HG03025 (cell line): Measurements from ENCODE around the gene CGGBP1.
A peak's percentile ranks its signal among the peaks of the same experiment; 100 is the strongest.

ENCODE experiments used
- ATAC-seq: cut with Tn5 transposase; IDR thresholded peaks from one replicate; pipeline ENCODE4 v1.9.1; 2021; ENCODE audit warnings: mild to moderate bottlenecking, moderate library complexity; ENCODE audit not compliant: unreplicated experiment, low FRiP score

Gene CGGBP1, protein sequence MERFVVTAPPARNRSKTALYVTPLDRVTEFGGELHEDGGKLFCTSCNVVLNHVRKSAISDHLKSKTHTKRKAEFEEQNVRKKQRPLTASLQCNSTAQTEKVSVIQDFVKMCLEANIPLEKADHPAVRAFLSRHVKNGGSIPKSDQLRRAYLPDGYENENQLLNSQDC

DNA sequence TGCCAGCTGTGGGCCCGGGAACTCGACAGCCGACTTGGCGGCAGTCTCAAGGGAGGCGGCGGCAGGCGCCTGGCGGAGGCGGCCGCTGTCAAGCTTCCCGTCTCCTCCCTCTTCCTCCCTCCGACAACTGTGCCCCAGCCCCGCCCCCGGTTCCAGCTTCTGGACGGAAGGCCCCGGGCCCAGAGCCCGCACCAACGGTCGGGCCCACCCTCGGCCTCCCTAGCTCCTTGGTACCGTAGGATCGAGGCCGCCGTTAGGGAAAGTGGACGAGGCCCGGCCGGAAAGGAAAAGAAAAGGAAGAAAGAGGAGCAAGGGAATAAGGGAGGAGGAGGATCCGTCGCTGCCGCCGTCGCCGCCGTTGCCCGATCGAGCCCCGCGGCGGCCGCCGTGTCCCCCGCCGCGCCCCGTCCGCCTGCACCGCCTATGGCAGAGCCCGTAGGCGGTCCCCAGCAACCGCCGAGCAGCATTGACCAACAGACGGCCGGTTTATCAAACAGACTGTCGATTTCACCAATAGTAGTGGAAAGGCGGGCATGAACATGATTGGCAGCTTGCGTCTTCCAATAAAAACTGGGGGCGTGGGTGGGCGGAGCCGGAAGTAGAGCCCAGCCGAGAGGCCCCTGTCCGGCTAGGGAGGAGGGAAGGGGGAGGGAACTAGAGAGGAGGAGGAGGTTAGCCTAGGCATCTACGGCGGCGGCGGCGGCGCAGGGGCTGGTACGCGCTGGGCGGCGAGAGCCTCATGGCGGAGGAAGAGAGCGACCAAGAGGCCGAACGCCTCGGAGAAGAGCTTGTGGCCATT, at the start of gene CGGBP1, which contains the start of gene ZNF654:
Gene CGGBP1 (minus strand): TSS at position 425 of the 799 bp plus-strand sequence. CDS start 3,029 bp downstream, outside the sequence.
Gene ZNF654 (plus strand): TSS at position 675 of the 799 bp plus-strand sequence. CDS start 65 bp downstream, at position 740.
- peak; percentile 97 for ATAC-seq

DNA sequence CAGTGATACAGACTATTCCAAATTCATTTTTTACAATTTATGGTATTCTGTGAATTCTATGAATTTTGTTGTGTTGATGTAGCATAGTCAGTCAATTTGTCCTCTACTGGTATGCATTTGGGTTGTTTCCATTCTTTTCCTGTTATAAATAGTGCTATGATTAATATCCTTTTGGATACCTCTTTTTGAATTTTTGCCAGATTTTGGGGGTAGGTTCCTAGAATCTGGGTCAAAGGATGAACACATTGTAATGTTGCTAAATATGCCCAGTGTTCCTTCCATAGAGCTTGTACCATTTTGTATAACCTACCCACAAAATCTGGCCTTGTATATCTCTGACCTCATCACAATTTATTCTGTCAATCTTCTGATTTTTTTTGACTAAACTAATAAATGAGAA, 46.5 kb upstream of the CGGBP1 start:
- no peak for ATAC-seq

DNA sequence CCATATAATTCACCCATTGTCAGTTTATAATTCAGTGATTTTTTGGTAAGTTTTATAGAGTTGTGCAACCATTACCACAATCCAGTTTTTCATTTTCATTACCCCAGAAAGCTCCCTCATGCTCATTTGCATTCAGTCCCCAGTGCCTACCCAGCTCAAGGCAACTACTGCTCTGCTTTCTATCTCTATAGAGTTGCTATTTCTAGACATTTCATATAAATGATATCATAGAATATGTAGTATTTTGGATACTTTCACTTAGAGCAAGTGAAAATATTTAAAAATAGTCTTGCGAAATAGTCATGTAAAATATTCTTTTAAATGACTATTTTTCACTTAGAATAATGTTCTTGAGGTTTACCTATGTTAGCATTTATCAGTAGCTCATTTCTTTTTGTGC, 42.3 kb upstream of the CGGBP1 start:
- ATAC-seq, result peak; percentile 72

DNA sequence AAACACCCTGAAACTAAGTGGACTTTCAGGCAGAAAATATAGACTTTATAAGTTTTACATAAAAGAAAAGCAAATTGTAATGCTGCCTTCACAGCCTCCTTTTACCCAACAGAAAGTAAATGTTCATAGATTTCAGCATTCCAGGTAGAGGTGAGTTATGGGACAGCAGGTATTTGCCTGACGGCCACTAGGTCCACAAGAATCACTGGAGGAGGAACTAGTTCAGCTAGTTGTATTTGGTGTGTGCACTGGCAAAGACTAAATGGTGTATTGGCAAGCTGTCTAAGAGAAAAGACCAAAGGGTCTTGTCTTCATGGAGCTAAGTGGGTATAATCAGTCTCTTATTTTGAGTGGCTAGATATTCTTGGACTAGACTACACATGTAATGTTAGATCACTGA, 34.5 kb upstream of the CGGBP1 start:
- ATAC-seq, result no peak

DNA sequence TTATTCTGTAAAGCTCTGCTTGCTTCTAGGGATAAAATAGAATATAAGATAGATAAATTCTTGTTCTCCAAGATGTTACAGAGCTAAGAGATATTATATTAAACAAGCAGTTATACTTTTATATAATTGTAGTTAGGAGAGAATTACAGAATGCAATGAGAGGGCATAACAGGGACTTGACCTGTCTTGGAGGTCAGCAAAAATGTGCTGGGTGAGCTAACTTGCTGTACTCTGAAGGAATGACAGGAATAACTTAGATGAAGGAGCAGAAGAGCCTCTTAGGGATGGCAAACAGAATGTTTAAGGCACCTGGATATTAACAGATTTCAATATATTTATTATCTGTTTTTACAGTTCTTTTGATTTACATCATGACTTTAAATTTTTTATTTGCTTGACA, 33.5 kb upstream of the CGGBP1 start:
- no peak for ATAC-seq

DNA sequence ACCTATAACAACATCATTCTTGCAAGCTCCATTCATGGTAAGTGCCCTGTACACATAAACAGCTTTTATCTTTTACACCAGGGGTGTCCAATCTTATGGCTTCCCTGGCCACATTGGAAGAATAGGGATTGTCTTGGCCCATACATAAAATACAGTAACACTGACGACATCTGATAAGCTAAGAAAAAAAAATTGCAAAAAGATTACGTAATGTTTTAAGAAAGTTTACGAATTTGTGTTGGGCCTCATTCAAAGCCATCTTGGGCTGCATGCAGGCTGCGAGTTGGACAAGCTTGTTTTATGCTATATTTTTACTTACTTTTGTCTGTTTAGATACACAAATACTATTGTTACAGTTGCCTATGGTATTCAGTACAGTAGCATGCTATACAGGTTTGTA, 31.9 kb upstream of the CGGBP1 start:
- ATAC-seq, result no peak

DNA sequence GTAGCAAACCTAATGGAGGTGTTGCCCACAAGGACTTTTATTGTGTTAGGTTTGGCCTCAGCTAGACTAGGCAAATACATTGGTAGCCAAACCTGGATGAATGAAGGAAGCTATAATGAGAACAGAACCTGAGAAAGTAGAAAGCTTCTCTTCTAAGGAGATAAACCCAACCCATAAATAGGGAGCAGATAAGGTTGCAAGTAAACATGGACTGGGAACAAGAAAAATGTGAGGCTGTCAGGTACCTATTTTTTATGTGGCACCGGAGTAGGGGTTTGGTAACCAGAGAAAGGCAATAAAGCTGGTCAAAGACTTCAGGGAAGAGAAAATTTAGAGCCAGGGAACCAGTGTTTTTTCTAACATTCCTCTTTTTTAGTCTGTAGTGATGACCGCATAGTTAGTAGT, 25.3 kb upstream of the CGGBP1 start:
- ATAC-seq, result no peak

DNA sequence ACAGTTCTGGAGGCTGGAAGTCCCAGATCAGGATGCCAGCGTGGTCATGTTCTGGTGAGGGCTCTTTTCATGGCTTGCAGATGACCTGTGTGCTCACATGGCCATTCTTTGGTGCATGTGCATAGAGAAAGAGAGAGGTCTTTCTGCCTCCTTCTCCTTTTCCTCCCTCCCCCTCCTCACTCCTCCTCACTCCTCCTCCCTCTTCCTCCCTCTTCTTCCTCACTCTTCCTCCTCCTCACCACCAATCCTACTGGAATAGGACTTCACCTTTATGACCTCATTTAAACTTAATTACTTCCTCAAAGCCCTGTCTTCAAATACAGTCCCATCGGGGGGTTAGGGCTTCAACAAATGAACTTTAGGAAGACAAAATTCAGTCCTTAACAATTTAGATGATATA, 24.0 kb upstream of the CGGBP1 start:
- ATAC-seq, result no peak

DNA sequence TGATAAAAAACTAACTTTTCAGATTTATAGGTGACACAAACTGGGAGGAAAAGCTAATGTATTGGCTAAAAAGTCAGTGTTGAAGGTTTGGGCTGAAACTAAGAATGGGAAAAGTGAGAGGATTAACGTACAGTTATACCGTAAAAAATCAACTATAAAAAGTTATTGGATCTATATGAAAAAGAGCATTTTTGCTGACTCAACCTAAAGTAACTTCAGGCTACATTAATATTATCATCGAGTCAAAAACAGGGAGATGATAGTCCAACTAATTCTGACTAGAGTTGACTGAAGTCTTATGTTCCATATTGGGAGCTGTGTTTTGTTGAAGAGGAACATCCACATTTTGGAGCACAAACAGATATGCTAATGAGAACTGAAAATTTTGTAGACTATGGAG, 20.1 kb upstream of the CGGBP1 start:
- no peak for ATAC-seq

DNA sequence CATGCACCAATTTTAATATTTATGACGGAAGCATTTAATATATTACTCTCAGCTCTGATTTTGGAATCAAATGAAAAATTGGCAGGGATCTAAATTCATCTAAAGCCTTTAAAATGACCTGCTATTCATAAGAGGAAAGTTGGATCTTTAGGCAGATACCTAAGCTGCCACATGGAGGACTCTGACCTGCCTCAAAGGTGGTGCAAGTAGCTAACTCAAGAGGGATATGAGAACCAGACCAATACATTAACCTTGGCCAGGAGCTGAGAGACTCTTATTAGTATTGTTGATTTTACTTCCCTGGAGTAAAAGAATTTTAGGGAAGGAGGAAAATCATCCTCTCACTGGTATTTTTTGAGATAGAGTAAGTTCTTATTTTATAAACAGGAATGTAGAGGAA, 17.9 kb upstream of the CGGBP1 start:
- ATAC-seq, result no peak

DNA sequence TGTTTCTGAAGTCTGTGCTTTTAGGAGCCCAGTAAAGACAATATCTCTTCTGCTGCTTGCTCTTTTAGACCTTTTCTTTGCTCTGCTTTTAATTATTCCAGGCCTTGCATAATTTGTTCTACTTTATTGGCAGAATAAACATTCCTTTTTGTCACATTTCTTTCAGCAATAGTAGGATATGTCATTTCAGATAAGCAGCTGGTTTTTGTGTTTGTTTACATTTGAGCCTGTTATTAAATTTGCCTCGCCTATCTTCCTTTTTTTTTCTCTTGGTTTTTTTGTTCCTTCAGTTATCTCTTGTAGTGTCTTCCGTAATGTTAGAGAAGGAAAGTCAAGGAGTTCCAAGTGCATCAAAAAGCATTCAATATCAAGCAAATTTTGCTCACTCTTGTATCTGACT, 16.7 kb upstream of the CGGBP1 start:
- ATAC-seq, result no peak

DNA sequence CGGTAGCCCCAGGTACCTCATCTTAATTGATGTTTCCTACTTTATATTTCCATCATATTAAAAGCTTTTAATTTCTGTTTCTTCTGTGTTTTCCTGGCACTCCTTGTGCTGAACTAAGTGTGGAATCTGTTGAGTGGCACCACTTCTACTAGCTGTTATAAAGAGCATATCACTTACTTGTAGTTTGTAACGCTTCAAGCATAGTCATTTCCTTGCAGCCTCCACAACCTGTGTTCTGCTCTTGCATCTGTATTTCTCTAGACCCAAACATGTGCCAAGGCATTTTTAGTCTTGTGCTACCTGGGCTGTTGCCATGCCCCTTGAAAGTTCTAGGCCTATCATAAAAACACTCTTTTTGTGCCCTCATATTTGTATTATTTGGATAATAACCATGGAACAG, 16.3 kb upstream of the CGGBP1 start:
- no peak for ATAC-seq

DNA sequence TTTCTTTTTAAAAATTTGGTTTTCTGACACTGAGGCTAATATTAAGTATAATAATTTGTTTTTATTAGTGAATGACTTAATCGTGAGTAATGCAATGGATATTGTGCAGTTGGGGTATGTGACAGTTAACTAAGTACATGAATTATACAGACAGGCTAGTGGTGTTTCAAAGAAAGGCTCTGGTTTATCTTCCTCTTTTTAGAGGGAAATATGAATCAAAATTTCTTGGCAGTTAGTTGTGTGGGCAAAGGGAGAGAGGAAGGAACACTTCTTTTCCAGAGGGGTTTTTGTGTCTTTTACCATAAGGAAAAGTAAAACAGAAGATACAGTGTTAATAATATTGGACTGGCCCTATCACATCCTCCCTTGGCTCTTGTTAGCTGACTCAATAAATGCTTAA, 2.9 kb upstream of the CGGBP1 start:
- ATAC-seq, result no peak

DNA sequence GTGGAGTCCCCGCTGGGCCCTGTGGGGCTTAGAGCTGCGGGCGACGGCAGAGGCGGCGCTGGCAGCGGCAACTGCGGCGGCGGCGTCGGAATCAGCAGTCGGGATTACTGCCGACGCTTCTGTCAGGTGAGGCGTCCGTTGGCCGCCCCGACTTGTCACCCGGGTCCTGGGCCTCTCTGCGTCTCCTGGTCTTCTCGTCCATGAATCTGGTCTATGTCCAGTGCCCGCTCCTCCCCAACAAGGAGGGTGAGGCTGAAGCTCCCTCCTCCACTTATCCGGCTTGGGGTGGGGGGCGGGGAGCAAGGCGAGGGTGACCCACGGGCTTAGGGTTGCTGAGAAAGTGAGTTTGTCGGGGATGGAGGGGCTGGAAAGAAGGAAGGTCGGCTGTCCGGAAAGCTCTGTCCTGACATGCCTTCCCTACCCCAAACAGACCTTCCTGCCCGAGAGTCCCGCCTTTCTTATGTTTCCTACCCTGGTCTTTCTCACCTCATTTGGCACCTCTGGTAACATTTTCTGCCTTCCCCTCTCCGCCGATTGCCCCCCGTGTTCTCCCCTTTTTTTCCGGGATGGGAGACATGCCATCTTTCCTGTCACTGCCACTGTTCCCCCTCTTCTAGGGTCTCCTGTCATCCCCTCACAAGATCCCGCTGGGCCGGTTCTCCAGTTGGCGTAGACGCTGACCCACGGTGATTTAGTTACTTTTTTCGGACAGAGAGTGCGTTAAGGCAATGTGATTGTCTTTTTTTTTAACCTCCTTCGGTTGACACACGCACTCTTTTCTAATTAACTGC, 770 bp upstream of the CGGBP1 start:
- peak; percentile 8 for ATAC-seq

DNA sequence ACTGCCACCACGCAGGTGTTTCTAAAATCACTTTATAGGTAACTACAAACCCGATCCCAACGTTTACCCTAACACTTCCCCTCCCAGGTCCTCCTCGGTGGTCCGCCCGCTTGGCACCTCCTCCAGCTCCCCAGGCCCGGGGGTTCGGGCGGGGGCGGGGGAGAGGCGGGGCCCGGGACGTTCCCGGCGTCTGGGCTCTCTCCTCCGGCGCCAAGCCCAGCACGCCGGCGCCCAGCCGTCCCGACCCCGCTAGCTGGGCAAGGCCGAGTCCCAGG, 562 bp downstream of the CGGBP1 start:
- ATAC-seq, result no peak

DNA sequence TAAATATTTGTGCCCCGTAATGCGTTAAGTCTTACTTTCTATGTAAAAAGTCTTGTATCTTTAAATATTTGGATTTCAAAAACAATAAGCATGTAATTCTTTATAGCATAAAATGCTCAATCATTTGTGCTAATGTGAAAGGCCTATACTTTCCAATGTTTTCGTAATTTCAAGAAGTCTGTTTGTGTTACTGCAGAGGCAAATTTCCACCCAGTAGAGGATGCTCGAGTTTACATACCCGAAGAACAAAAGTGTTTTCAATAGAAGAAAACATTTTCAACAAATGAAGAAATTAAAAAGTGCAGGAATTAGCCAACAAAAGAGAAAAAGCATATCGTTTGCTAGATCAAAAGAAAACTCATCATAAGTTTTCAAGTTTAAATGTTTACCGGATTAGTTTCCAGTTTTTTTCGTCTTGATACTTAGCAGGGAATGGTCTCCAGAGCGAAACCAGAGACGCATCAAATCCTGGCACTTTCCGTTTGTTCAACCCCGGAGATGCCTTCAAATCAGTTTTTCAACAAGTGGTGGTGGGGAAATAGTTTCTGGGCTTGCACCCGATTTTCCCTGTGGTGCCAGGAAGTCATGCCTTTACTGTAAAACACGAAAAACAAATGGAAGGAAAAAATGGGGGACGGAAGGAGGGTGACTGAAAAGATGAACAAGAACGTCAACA, 1.0 kb downstream of the CGGBP1 start:
- no peak for ATAC-seq

DNA sequence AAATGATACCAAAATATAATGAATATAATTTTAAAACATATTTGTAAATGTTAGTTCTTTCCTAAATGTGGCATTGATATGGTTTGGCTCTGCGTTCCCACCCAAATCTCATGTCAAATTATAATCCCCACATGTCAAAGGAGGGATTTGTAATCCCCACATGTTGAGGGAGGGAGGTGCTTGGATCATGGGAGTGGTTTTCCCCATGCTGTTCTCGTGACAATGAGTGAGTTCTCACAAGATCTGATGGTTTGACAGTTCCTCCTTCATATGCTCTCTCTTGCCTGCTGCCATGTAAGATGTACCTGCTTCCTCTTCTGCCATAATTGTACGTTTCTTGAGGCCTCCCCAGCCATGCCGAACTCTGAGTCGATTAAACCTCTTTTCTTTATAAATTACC, 12.0 kb downstream of the CGGBP1 start:
- ATAC-seq, result no peak

DNA sequence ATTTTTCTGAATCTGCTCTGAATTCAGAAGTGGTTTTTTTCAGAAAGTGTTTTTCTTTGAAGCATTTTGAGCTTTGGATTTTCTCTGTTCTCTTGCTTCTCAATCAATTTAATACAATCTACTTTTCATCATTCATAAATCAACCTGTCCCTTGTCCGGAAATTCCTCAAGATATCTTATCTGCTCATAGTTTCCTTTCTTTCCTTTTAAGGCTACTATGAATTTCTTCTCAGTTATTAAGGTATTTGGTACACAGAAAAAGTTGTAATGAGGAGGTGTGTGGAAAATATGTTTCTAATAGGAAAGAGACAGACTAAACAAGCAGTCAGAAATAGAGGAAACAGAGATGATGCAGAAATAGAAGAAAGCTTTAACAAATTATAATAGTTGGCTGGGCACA, 14.4 kb downstream of the CGGBP1 start:
- no peak for ATAC-seq

DNA sequence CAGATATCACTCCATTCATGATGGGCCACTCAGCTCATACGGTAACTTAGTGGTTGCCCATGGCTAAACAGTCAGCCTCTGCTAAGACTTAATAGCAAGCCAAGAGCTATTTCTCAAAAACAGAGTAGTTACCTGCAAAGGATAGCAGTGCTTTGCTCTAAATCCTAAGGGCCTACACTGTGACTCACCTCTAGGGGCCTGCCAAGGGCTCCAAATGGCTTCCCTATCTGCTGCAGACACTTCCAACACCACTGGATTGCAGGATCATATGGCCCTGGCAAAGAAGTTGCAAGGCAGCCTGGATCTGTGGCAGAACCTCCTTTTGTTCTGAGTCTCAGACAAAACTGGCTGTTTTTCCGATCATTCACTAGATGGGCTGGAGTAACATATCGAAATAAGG, 17.8 kb downstream of the CGGBP1 start:
- ATAC-seq, result no peak

DNA sequence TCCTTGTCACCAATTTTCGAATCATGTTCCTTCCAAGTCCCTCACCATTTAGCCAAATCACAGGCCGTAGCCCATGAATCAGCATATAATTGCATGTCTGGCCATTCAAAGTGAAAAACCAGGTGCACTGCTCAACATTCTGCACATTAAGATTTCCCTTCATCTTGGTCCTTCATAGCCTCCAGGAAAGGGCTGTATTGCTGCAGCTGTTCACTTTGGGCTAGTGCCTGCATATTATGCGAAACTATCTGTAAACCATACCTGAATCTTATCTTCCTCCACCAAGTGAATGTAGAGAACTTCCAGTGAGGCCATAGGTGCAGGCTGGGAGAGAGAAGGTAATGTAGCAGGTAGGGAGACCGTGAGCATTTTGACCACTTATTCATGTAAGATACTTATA, 18.3 kb downstream of the CGGBP1 start:
- ATAC-seq, result no peak

DNA sequence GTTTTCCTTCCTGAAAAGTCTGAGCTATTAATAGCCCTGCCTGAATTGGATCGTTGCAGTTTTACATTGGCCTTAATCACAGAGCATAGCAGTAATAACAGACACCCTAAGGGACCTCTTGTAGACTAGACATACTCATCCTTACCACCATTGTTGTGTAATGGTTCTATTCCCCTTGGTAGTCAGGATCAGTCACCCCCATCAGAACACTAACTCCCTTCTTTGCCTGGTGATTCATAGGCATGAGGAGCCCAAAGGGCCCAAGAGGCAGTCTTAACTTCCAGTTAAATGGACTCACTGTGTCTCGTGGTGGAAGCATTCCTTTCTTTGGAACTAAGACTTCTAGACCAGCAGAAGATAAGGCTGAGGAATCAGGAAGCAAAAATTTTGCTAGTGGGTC, 20.2 kb downstream of the CGGBP1 start:
- no peak for ATAC-seq
